Transverse colon (tissue), 4 donors: ENCODE results near the gene KAZN. TPM values are rescaled to one million over a fixed set of nuclear protein-coding genes. Genes with fewer than 3 reads are reported as not detected.

Experiments used
- DNase-seq: peaks from one replicate; pipeline ENCODE4 v3.0.0-alpha.2; 2019
- H3K27ac ChIP-seq, 4 donors: fragments of 200-600 bp; sonication (generic); 2 replicates each; pipeline ENCODE4 v1.5.1; 2016 to 2018; ENCODE audit warnings: inconsistent platforms in 4 of 4
- H3K27me3 ChIP-seq: fragments of 200-600 bp; sonication (generic); 2 replicates; pipeline ENCODE4 v1.5.1; 2017; ENCODE audit warnings: inconsistent platforms
- H3K36me3 ChIP-seq, 4 donors: fragments of 200-600 bp; sonication (generic); 2 replicates each; pipeline ENCODE4 v1.5.1; 2017 to 2019; ENCODE audit warnings: inconsistent platforms in 4 of 4
- H3K4me1 ChIP-seq, 4 donors: fragments of 200-600 bp; sonication (generic); 2 replicates each; pipeline ENCODE4 v1.5.1; 2017 to 2020; ENCODE audit warnings: inconsistent platforms in 4 of 4
- H3K4me3 ChIP-seq, 4 donors: fragments of 200-600 bp; sonication (generic); 1 replicate in 1 of 4; 2 replicates in 3 of 4; pipeline versions ENCODE4 v1.5.1 to v1.6.1; 2017 to 2019; ENCODE audit warnings: inconsistent platforms in 4 of 4
- H3K9me3 ChIP-seq, 2 donors: fragments of 200-600 bp; sonication (generic); 2 replicates each; pipeline ENCODE4 v1.5.1; 2017 to 2019; ENCODE audit warnings: inconsistent platforms in 2 of 2
- CTCF ChIP-seq, 5 experiments: fragments of 200-600 bp in 3 of 5; fragments of 450-650 bp in 2 of 5; sonication (generic) in 3 of 5; IDR thresholded peaks; 1 replicate in 2 of 5; 2 replicates in 3 of 5; pipeline ENCODE4 v1.5.1; 2016 to 2017; ENCODE audit warnings: antibody characterized with exemption in 5 of 5, inconsistent platforms in 3 of 5, mild to moderate bottlenecking in 2 of 5, moderate library complexity in 1 of 5
- EP300 ChIP-seq: sonication (generic); formaldehyde crosslinking; IDR thresholded peaks from one replicate; pipeline ENCODE4 v1.6.1; 2017; ENCODE audit warnings: antibody characterized with exemption, low read depth
- POLR2A ChIP-seq: fragments of 450-650 bp; IDR thresholded peaks from one replicate; pipeline ENCODE4 v1.6.1; 2016; ENCODE audit warnings: antibody characterized with exemption, mild to moderate bottlenecking, moderate library complexity
- POLR2AphosphoS5 ChIP-seq, 3 donors: sonication (generic); formaldehyde crosslinking; IDR thresholded peaks; one replicate each; pipeline ENCODE4 v1.6.1; 2016; ENCODE audit warnings: antibody characterized with exemption in 3 of 3
- WGBS, 2 donors: methylation state at CpG; one replicate each; pipeline ENCODE4 v1.1.5; 2018; ENCODE audit warnings: low coverage in 1 of 2; 5-methylcytosine and 5-hydroxymethylcytosine counted together
- in situ Hi-C, 4 donors: fragments of 200-750 bp; cut with MboI; loops; one replicate each; pipeline versions ENCODE4 v1.15.0 to v1.15.1; 2017; ENCODE audit warnings: low sequenced_read_pairs in 3 of 4, low pct_ligation_motif_present in 1 of 4, low pct_unique_long_range_greater_than_20kb in 1 of 4
- intact Hi-C: fragments of 100-400 bp; cut with DNase I; formaldehyde crosslinking; loops from one replicate; pipeline ENCODE4 v1.15.1; 2023; ENCODE audit warnings: low total_unique reads
- total RNA-seq, 4 donors: library from RNA; depleted of rRNA; stranded (reverse); fragments of >200 nt; gene quantifications; one replicate each; pipeline ENCODE4 v1.1.0, GENCODE V29; 2016

Gene KAZN
- total RNA-seq, 4 donors from 2014 or later, result 12.0 to 17.1 (median 16.2) TPM

- H3K4me3 ChIP-seq, result no peak overlapping the region
- H3K4me1 ChIP-seq, result peaks cover 0 to 6% (median 0%) of the 10 kb centered on the region in 4 donors
- in situ Hi-C loops, result no loop called here
- intact Hi-C loops, result no loop called here
- no peaks in the 10 kb centered on the region for H3K9me3 ChIP-seq
- H3K36me3 ChIP-seq, result no peaks in the 10 kb centered on the region
- 60 to 75% methylated on average over 1 to 4 of the region's 4 CpGs for WGBS, 2 donors
- TF ChIP-seq CTCF (IDR thresholded peaks at IDR 0.05) (no peak), POLR2AphosphoS5 (IDR thresholded peaks at IDR 0.05) (no peak), EP300 (no peak), POLR2A (no peak)
- H3K27me3 ChIP-seq, result no peaks in the 10 kb centered on the region
- no peak for DNase-seq
- H3K27ac ChIP-seq, result no peak overlapping the region
Observed at GRCh38 chr1:14975119-14975518, 376.6 kb downstream of the KAZN start.

GRCh38 chr1:14976256-14976655 lies 377.8 kb downstream of the KAZN start:
- Histone ChIP-seq H3K9me3 (no peaks in the 10 kb centered on the region), H3K4me1 (no peaks in the 10 kb centered on the region), H3K36me3 (no peaks in the 10 kb centered on the region), H3K27me3 (no peaks in the 10 kb centered on the region), H3K27ac (no peak overlapping the region), H3K4me3 (no peak overlapping the region)
- in situ Hi-C loops, result no loop called here
- no peak for TF ChIP-seq POLR2A
- no peak for TF ChIP-seq POLR2AphosphoS5 (IDR thresholded peaks at IDR 0.05)
- no peak for TF ChIP-seq CTCF (IDR thresholded peaks at IDR 0.05)
- no peak for TF ChIP-seq EP300
- no peak for DNase-seq
- WGBS, 2 donors, result 93% methylated on average over 13 of the region's 13 CpGs; no CpG with 5 or more reads in 1 of the 2 donors
- intact Hi-C loops, result no loop called here

GRCh38 chr1:14977338-14977931 lies 378.9 kb downstream of the KAZN start:
- WGBS, 2 donors, result 72 to 82% methylated on average over 5 to 15 of the region's 15 CpGs
- TF ChIP-seq EP300 (no peak), POLR2AphosphoS5 (IDR thresholded peaks at IDR 0.05) (no peak), CTCF (IDR thresholded peaks at IDR 0.05) (no peak), POLR2A (no peak)
- no peaks in the 10 kb centered on the region for H3K27me3 ChIP-seq
- H3K36me3 ChIP-seq, result no peaks in the 10 kb centered on the region
- H3K9me3 ChIP-seq, result no peaks in the 10 kb centered on the region
- in situ Hi-C loops (no loop called here), intact Hi-C loops (no loop called here)
- no peak overlapping the region for H3K27ac ChIP-seq
- no peak overlapping the region for H3K4me3 ChIP-seq
- no peak for DNase-seq
- H3K4me1 ChIP-seq, result no peaks in the 10 kb centered on the region

- WGBS, 2 donors, result 67% methylated on average over 17 of the region's 17 CpGs; no CpG with 5 or more reads in 1 of the 2 donors
- Histone ChIP-seq H3K4me3 (no peak overlapping the region), H3K9me3 (no peaks in the 10 kb centered on the region), H3K27me3 (no peaks in the 10 kb centered on the region), H3K36me3 (no peaks in the 10 kb centered on the region), H3K27ac (no peak overlapping the region), H3K4me1 (no peaks in the 10 kb centered on the region)
- no peak for DNase-seq
- intact Hi-C loops (no loop called here), in situ Hi-C loops (no loop called here)
- TF ChIP-seq POLR2A (no peak), POLR2AphosphoS5 (IDR thresholded peaks at IDR 0.05) (no peak), CTCF (IDR thresholded peaks at IDR 0.05) (no peak), EP300 (no peak)
Observed at GRCh38 chr1:14980621-14981218, 382.2 kb downstream of the KAZN start.
